Activated CD4-positive, alpha-beta T cell treated with anti-CD3 and anti-CD28 coated beads for 36 hours (primary cell): ENCODE data around the gene SGCD. TPM values are rescaled to one million over a fixed set of nuclear protein-coding genes. Genes with fewer than 3 reads are reported as not detected.

ENCODE experiments used
- ATAC-seq: fragments of 200-7000 bp; cut with Tn5 transposase; one replicate; pipeline ENCODE4 v1.10.0; 2021; ENCODE audit warnings: mild to moderate bottlenecking, moderate library complexity
- CTCF ChIA-PET: fragments of 350-600 bp; sonication (Branson Sonifier 250); formaldehyde crosslinking; loops from one replicate; lab custom pipeline; 2021; ENCODE audit warnings: antibody characterized with exemption; lab: Charles Lee
- POLR2A ChIA-PET: fragments of 350-600 bp; sonication (Branson Sonifier 250); formaldehyde crosslinking; loops from one replicate; lab custom pipeline; 2021; ENCODE audit warnings: antibody characterized with exemption, inconsistent platforms; lab: Charles Lee
- DNase-seq: peaks from one replicate; pipeline ENCODE4 v3.0.0-alpha.2; 2020
- H3K27ac Mint-ChIP-seq: one replicate; pipeline ENCODE4 v1.8.0; 2021; ENCODE audit warnings: mixed read lengths
- H3K27me3 Mint-ChIP-seq: one replicate; pipeline ENCODE4 v1.8.0; 2021; ENCODE audit warnings: mixed read lengths
- H3K36me3 Mint-ChIP-seq: one replicate; pipeline ENCODE4 v1.8.0; 2021; ENCODE audit warnings: low read depth, mixed read lengths
- H3K4me1 Mint-ChIP-seq: one replicate; pipeline ENCODE4 v1.8.0; 2021; ENCODE audit warnings: mixed read lengths
- H3K4me3 Mint-ChIP-seq: one replicate; pipeline ENCODE4 v1.8.0; 2021; ENCODE audit warnings: mild to moderate bottlenecking, moderate library complexity, mixed read lengths
- H3K9me3 Mint-ChIP-seq: one replicate; pipeline ENCODE4 v1.8.0; 2021; ENCODE audit warnings: low read depth, mixed read lengths
- intact Hi-C, 2 experiments: fragments of 100-400 bp; cut with DNase I in 1 of 2; cut with micrococcal nuclease in 1 of 2; formaldehyde crosslinking; loops; one replicate each; pipeline versions ENCODE4 v1.14.2 to v1.15.1; 2022 to 2024; cut with DNase I, micrococcal nuclease
- total RNA-seq, 2 experiments: library from RNA; stranded (reverse); gene quantifications; one replicate each; pipeline ENCODE4 v1.2.3, GENCODE V29; 2021

SGCD gene
- total RNA-seq, 2 experiments from 2014 or later = not detected

GRCh38 chr5:156584871-156585270, 257.9 kb downstream of the SGCD start:
- CTCF ChIA-PET = no interaction called here
- intact Hi-C loops = no loop called here

GRCh38 chr5:156585999-156586398, 259.0 kb downstream of the SGCD start:
- ChIA-PET CTCF (no interaction called here), POLR2A (no interaction called here)
- no peaks in the 10 kb centered on the region for H3K36me3 Mint-ChIP-seq
- H3K4me1 Mint-ChIP-seq = no peaks in the 10 kb centered on the region
- no peak overlapping the region for H3K27ac Mint-ChIP-seq
- DNase-seq = no peak
- intact Hi-C loops = no loop called here
- no peak overlapping the region for H3K4me3 Mint-ChIP-seq
- no peak for ATAC-seq
- no peaks in the 10 kb centered on the region for H3K9me3 Mint-ChIP-seq
- H3K27me3 Mint-ChIP-seq = peaks cover 37% of the 10 kb centered on the region

More at GRCh38 chr5:156584871-156585270, 257.9 kb downstream of the SGCD start:
- DNase-seq = no peak
- H3K9me3 Mint-ChIP-seq = peaks cover 5% of the 10 kb centered on the region
- no peak overlapping the region for H3K27ac Mint-ChIP-seq
- no peak for ATAC-seq
- H3K27me3 Mint-ChIP-seq = peaks cover 36% of the 10 kb centered on the region
- H3K4me1 Mint-ChIP-seq = no peaks in the 10 kb centered on the region
- POLR2A ChIA-PET = no interaction called here
- no peaks in the 10 kb centered on the region for H3K36me3 Mint-ChIP-seq
- no peak overlapping the region for H3K4me3 Mint-ChIP-seq

GRCh38 chr5:156587012-156587411, 260.0 kb downstream of the SGCD start:
- ChIA-PET CTCF (interaction anchor here (0.6 kb wide), 1 partner anchor 66 kb away, joined by 3 read pairs; no protein-coding TSS in a partner anchor), POLR2A (no interaction called here)
- peaks cover 41% of the 10 kb centered on the region for H3K27me3 Mint-ChIP-seq
- H3K27ac Mint-ChIP-seq = no peak overlapping the region
- DNase-seq (no peak), ATAC-seq (no peak)
- intact Hi-C loops = no loop called here
- no peaks in the 10 kb centered on the region for H3K4me1 Mint-ChIP-seq
- H3K4me3 Mint-ChIP-seq = no peak overlapping the region
- H3K9me3 Mint-ChIP-seq = no peaks in the 10 kb centered on the region
- no peaks in the 10 kb centered on the region for H3K36me3 Mint-ChIP-seq

GRCh38 chr5:156588306-156588705, 261.3 kb downstream of the SGCD start:
- H3K36me3 Mint-ChIP-seq = no peaks in the 10 kb centered on the region
- H3K27ac Mint-ChIP-seq = no peak overlapping the region
- CTCF ChIA-PET = interaction anchor here (0.6 kb wide), 1 partner anchor 34 kb away, joined by 3 read pairs; no protein-coding TSS in a partner anchor
- DNase-seq (no peak), ATAC-seq (no peak)
- no peaks in the 10 kb centered on the region for H3K9me3 Mint-ChIP-seq
- intact Hi-C loops = no loop called here
- H3K4me3 Mint-ChIP-seq = no peak overlapping the region
- POLR2A ChIA-PET = no interaction called here
- no peaks in the 10 kb centered on the region for H3K4me1 Mint-ChIP-seq
- peaks cover 42% of the 10 kb centered on the region for H3K27me3 Mint-ChIP-seq

GRCh38 chr5:156589104-156589945, 262.4 kb downstream of the SGCD start:
- intact Hi-C loops = no loop called here
- H3K4me3 Mint-ChIP-seq = no peak overlapping the region

GRCh38 chr5:156589946-156590216, 262.9 kb downstream of the SGCD start:
- ATAC-seq = no peak
- no peak overlapping the region for H3K27ac Mint-ChIP-seq

More at GRCh38 chr5:156589104-156589945, 262.4 kb downstream of the SGCD start:
- H3K27me3 Mint-ChIP-seq = peaks cover 40% of the 10 kb centered on the region
- ATAC-seq (no peak), DNase-seq (no peak)
- no peak overlapping the region for H3K27ac Mint-ChIP-seq
- no peaks in the 10 kb centered on the region for H3K4me1 Mint-ChIP-seq
- H3K36me3 Mint-ChIP-seq = no peaks in the 10 kb centered on the region
- ChIA-PET POLR2A (no interaction called here), CTCF (no interaction called here)
- H3K9me3 Mint-ChIP-seq = no peaks in the 10 kb centered on the region

GRCh38 chr5:156590978-156591377, 264.0 kb downstream of the SGCD start:
- Mint-ChIP-seq H3K9me3 (no peaks in the 10 kb centered on the region), H3K27me3 (peaks cover 38% of the 10 kb centered on the region), H3K36me3 (no peaks in the 10 kb centered on the region), H3K4me1 (no peaks in the 10 kb centered on the region), H3K4me3 (no peak overlapping the region), H3K27ac (no peak overlapping the region)
- POLR2A ChIA-PET = no interaction called here
- intact Hi-C loops = no loop called here
- ATAC-seq (no peak), DNase-seq (no peak)
- CTCF ChIA-PET = no interaction called here

More at GRCh38 chr5:156589946-156590216, 262.9 kb downstream of the SGCD start:
- H3K36me3 Mint-ChIP-seq = no peaks in the 10 kb centered on the region
- no peak for DNase-seq
- ChIA-PET POLR2A (no interaction called here), CTCF (no interaction called here)
- H3K27me3 Mint-ChIP-seq = peaks cover 40% of the 10 kb centered on the region
- no peaks in the 10 kb centered on the region for H3K9me3 Mint-ChIP-seq
- no peaks in the 10 kb centered on the region for H3K4me1 Mint-ChIP-seq
- no peak overlapping the region for H3K4me3 Mint-ChIP-seq
- intact Hi-C loops = no loop called here

GRCh38 chr5:156591631-156592030, 264.7 kb downstream of the SGCD start:
- H3K27me3 Mint-ChIP-seq = peaks cover 34% of the 10 kb centered on the region
- no peak overlapping the region for H3K4me3 Mint-ChIP-seq
- H3K4me1 Mint-ChIP-seq = no peaks in the 10 kb centered on the region
- no peaks in the 10 kb centered on the region for H3K36me3 Mint-ChIP-seq
- ChIA-PET POLR2A (no interaction called here), CTCF (interaction anchor here (0.6 kb wide), 1 partner anchor 343 kb away, joined by 3 read pairs; no protein-coding TSS in a partner anchor)
- no peak overlapping the region for H3K27ac Mint-ChIP-seq
- DNase-seq (no peak), ATAC-seq (no peak)
- intact Hi-C loops = no loop called here
- H3K9me3 Mint-ChIP-seq = no peaks in the 10 kb centered on the region

- ChIA-PET CTCF (interaction anchor here (0.6 kb wide), 1 partner anchor 19 kb away, joined by 3 read pairs; no protein-coding TSS in a partner anchor), POLR2A (no interaction called here)
- Mint-ChIP-seq H3K4me3 (no peak overlapping the region), H3K27me3 (peaks cover 30% of the 10 kb centered on the region), H3K4me1 (no peaks in the 10 kb centered on the region), H3K36me3 (no peaks in the 10 kb centered on the region), H3K9me3 (no peaks in the 10 kb centered on the region), H3K27ac (no peak overlapping the region)
- ATAC-seq (no peak), DNase-seq (no peak)
- intact Hi-C loops = no loop called here
These were observed 266.6 kb downstream of the SGCD start for GRCh38 chr5:156593546-156593945.

- DNase-seq = no peak
- H3K27me3 Mint-ChIP-seq = peaks cover 23% of the 10 kb centered on the region
- H3K9me3 Mint-ChIP-seq = no peaks in the 10 kb centered on the region
- intact Hi-C loops = no loop called here
- H3K4me1 Mint-ChIP-seq = no peaks in the 10 kb centered on the region
- H3K27ac Mint-ChIP-seq = no peak overlapping the region
- no peak for ATAC-seq
- no peaks in the 10 kb centered on the region for H3K36me3 Mint-ChIP-seq
- no peak overlapping the region for H3K4me3 Mint-ChIP-seq
- CTCF ChIA-PET = interaction anchor here (0.9 kb wide), 1 partner anchor 10 kb away, joined by 4 read pairs; no protein-coding TSS in a partner anchor
- POLR2A ChIA-PET = no interaction called here
These were observed 267.4 kb downstream of the SGCD start for GRCh38 chr5:156594406-156594805.

GRCh38 chr5:156595132-156595787, 268.3 kb downstream of the SGCD start:
- CTCF ChIA-PET = no interaction called here
- Mint-ChIP-seq H3K9me3 (no peaks in the 10 kb centered on the region), H3K4me3 (no peak overlapping the region), H3K27me3 (peaks cover 22% of the 10 kb centered on the region), H3K36me3 (no peaks in the 10 kb centered on the region), H3K4me1 (no peaks in the 10 kb centered on the region), H3K27ac (no peak overlapping the region)
- intact Hi-C loops = no loop called here
- DNase-seq (no peak), ATAC-seq (no peak)
- POLR2A ChIA-PET = no interaction called here

- Mint-ChIP-seq H3K4me3 (no peak overlapping the region), H3K4me1 (no peaks in the 10 kb centered on the region), H3K27me3 (peaks cover 16% of the 10 kb centered on the region), H3K27ac (no peak overlapping the region), H3K9me3 (peaks cover 4% of the 10 kb centered on the region), H3K36me3 (no peaks in the 10 kb centered on the region)
- no peak for DNase-seq
- ChIA-PET POLR2A (no interaction called here), CTCF (no interaction called here)
- intact Hi-C loops = no loop called here
- no peak for ATAC-seq
These were observed 270.3 kb downstream of the SGCD start for GRCh38 chr5:156597276-156597675.
